ENCODE data around the gene ST3GAL2.
A peak's percentile ranks its signal among the peaks of the same experiment; 100 is the strongest.

Gene ST3GAL2

DNA sequence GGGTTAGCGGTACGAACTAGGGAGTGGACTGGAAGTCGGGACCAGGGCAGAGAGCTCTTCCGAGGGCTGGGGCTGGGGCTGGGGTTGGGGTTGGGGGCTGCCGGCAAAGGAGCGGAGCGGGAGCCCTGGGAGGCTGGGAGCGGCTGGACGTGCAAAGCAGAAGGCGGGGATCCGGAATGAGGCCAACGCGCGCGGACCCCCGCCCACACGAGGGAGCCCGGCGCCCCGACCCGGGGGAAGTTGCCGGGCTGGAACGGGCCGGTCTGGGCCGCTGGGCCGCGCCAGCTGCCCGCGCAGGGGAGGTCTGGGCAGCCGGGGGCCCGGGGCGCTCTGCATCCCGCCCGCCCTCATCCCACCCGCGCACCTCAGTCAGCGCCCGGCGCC is 323 bp downstream of the ST3GAL2 start:
- no peak overlapping the region for H2AFZ ChIP-seq

DNA sequence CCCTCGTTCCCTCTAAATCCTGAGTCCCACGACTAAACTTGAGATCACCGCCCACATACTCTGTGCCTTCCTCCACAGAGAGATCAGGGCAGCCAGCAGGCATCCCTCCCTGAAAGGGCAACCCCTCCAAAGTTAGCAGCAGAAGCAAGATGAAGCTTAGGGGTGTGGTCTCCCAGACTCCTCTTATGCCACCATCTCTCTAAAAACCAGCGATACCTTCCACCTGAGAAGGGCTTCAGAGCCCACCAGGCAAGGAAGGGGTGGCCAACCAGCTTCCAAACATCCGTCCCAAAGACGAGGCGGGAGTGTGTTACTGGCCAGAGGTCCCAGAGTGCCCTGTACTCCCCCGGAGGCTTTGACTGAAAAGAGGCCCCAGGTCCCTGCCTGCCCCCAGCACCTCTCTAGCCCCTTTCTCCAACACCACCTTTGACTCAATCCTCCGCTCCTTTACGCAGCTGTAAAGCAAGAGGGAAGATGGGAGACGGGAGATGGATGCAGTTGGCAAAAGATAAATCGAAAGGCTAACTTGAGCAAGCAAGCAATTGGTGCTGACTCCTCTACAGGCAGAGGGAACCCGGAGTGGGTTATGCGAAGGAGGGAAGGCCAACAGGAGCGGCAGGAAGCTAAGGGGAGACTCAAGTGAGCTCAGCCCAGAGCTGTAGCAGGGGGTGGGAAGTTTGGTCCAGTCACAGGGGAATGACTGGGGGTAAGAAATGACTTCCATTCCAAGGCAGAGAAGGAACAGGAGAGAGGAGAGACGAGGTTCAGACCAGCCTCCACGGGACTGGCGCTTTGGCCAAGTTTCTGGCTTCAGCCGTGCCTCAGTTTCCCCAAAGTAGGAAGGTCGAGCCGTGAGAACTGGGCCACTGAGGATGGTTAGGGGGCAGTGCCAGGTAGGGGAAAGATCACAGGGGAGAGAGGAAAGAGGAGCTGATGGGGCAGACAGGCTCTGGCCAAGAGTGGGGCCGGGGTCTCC is 1.0 kb downstream of the ST3GAL2 start:
- Histone ChIP-seq H3K79me2 (peaks cover 5% of the 10 kb centered on the region), H3K4me3 (ENCODE audit: low read depth, low read length) (peak overlapping the region; percentile 67), H3K4me2 (ENCODE audit: low read length) (peak overlapping the region; percentile 91), H3K9ac (no peak overlapping the region), H3K27me3 (ENCODE audit: control insufficient read depth, insufficient read depth, low read length) (no peaks in the 10 kb centered on the region), H3K27ac (peak overlapping the region; percentile 80), H2AFZ (peak overlapping the region; percentile 69), H3K36me3 (ENCODE audit: control insufficient read depth, insufficient read depth, low read length) (no peaks in the 10 kb centered on the region), H3K9me3 (ENCODE audit: control insufficient read depth, low read length) (no peaks in the 10 kb centered on the region), H3K4me1 (peaks cover 46% of the 10 kb centered on the region)
- TF ChIP-seq, protein P1, sequence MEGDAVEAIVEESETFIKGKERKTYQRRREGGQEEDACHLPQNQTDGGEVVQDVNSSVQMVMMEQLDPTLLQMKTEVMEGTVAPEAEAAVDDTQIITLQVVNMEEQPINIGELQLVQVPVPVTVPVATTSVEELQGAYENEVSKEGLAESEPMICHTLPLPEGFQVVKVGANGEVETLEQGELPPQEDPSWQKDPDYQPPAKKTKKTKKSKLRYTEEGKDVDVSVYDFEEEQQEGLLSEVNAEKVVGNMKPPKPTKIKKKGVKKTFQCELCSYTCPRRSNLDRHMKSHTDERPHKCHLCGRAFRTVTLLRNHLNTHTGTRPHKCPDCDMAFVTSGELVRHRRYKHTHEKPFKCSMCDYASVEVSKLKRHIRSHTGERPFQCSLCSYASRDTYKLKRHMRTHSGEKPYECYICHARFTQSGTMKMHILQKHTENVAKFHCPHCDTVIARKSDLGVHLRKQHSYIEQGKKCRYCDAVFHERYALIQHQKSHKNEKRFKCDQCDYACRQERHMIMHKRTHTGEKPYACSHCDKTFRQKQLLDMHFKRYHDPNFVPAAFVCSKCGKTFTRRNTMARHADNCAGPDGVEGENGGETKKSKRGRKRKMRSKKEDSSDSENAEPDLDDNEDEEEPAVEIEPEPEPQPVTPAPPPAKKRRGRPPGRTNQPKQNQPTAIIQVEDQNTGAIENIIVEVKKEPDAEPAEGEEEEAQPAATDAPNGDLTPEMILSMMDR (IDR thresholded peaks at IDR 0.05): no peak

More for the DNA sequence above, 323 bp downstream of the ST3GAL2 start:
- peak overlapping the region; percentile 67 for H3K4me3 ChIP-seq (ENCODE audit: low read depth, low read length)
- H3K27me3 ChIP-seq (ENCODE audit: control insufficient read depth, insufficient read depth, low read length): no peaks in the 10 kb centered on the region
- H3K4me1 ChIP-seq: peaks cover 39% of the 10 kb centered on the region
- peaks cover 5% of the 10 kb centered on the region for H3K79me2 ChIP-seq
- TF ChIP-seq, protein P1 (IDR thresholded peaks at IDR 0.05): no peak
- no peaks in the 10 kb centered on the region for H3K9me3 ChIP-seq (ENCODE audit: control insufficient read depth, low read length)
- no peaks in the 10 kb centered on the region for H3K36me3 ChIP-seq (ENCODE audit: control insufficient read depth, insufficient read depth, low read length)
- H3K27ac ChIP-seq: peak overlapping the region; percentile 80
- H3K9ac ChIP-seq: no peak overlapping the region
- peak overlapping the region; percentile 91 for H3K4me2 ChIP-seq (ENCODE audit: low read length)

DNA sequence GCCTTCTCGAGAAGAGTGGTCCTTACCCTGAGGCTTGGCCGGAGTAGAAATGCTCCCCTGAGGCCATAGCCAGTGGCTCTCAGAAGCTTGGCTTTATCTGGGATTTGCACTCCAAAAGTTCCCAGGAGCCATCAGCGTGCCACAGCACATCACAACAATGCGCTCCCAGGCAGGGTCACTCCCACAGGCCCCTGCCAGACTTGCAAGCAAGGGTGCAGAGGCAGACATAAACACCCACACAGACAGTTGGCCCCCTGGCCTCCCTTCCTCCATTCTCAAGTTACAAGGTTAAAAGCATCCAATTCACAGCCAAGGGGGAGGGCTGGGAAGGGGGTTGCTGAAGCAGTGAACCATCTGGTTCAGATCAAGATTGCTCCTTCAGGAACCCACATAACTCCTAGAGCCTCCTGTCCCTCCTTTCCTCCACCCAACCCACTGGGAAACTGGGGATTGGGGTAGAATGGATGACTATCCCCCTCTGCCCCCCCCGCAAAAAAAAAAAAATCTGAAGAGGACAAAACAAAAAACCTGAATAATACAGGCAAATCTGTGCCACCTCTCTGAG is 1.8 kb downstream of the ST3GAL2 start:
- Histone ChIP-seq H3K4me1 (peaks cover 51% of the 10 kb centered on the region), H3K4me3 (ENCODE audit: low read depth, low read length) (peak overlapping the region; percentile 17), H2AFZ (peak overlapping the region; percentile 69), H3K4me2 (ENCODE audit: low read length) (peak overlapping the region; percentile 91), H3K27ac (peak overlapping the region; percentile 80), H3K9me3 (ENCODE audit: control insufficient read depth, low read length) (no peaks in the 10 kb centered on the region), H3K79me2 (peaks cover 5% of the 10 kb centered on the region), H3K27me3 (ENCODE audit: control insufficient read depth, insufficient read depth, low read length) (no peaks in the 10 kb centered on the region), H3K9ac (no peak overlapping the region), H3K36me3 (ENCODE audit: control insufficient read depth, insufficient read depth, low read length) (no peaks in the 10 kb centered on the region)
- TF ChIP-seq, protein P1 (IDR thresholded peaks at IDR 0.05): no peak

DNA sequence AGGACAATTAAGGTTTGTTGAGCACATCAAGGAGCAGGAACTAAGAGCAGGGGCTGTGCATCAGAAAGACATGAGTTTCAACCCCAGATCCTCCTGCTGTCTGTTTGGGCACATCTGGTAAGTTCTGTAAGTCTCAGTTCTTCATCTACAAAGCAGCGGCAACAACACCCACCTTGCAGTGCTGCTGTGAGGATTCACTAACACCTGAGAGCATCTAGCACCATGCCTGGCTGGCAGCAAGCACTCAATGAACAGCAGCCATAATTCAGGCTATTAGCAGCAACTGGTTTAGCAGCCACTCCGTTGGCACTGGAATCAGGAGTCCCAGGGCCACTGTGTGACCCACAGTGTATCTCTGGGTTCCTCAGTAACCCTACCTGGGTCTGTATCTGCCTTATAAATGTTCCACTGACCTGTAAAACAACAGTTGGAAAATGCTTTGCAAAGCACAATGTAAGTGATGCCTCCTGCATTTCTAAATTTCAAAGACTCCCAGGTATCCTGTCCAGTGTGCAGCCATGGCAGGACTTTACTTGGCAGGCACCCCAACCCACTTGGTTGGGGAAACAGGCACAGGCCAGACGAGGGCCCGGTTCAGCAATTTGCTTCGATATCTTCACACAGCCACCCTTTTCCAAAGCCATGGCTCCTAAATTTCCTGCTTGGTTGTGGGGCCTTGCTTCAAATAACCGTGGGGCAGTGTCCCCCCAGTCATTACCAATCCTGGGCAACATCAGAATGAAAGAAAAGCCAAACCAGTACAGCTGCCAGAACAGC is 4.2 kb downstream of the ST3GAL2 start:
- H3K9me3 ChIP-seq (ENCODE audit: control insufficient read depth, low read length): no peaks in the 10 kb centered on the region
- no peak overlapping the region for H3K9ac ChIP-seq
- H3K4me3 ChIP-seq (ENCODE audit: low read depth, low read length): no peak overlapping the region
- H2AFZ ChIP-seq: peak overlapping the region; percentile 22
- peak overlapping the region; percentile 42 for H3K4me2 ChIP-seq (ENCODE audit: low read length)
- H3K4me1 ChIP-seq: peaks cover 67% of the 10 kb centered on the region
- H3K79me2 ChIP-seq: peaks cover 16% of the 10 kb centered on the region
- no peaks in the 10 kb centered on the region for H3K36me3 ChIP-seq (ENCODE audit: control insufficient read depth, insufficient read depth, low read length)
- H3K27ac ChIP-seq: peak overlapping the region; percentile 70
- TF ChIP-seq, protein P1 (IDR thresholded peaks at IDR 0.05): no peak
- no peaks in the 10 kb centered on the region for H3K27me3 ChIP-seq (ENCODE audit: control insufficient read depth, insufficient read depth, low read length)

Data from parathyroid adenoma (tissue), 2 donors.